HG03342 (cell line): ENCODE results near the gene IL1RL2.

Source experiments
- ATAC-seq: cut with Tn5 transposase; IDR thresholded peaks from one replicate; pipeline ENCODE4 v1.9.1; 2021; ENCODE audit warnings: mild to moderate bottlenecking, moderate library complexity; ENCODE audit not compliant: unreplicated experiment

IL1RL2 gene

GRCh38 chr2:102262216-102263129, 75.7 kb downstream of the IL1RL2 start:
- ATAC-seq = no peak

- ATAC-seq = no peak
Observed at GRCh38 chr2:102264952-102265351, 78.1 kb downstream of the IL1RL2 start.

GRCh38 chr2:102266204-102266603, 79.4 kb downstream of the IL1RL2 start:
- no peak for ATAC-seq

- no peak for ATAC-seq
Observed at GRCh38 chr2:102267774-102268173, 81.0 kb downstream of the IL1RL2 start.

GRCh38 chr2:102268510-102269199, 81.8 kb downstream of the IL1RL2 start:
- ATAC-seq = no peak

- no peak for ATAC-seq
Observed at GRCh38 chr2:102269200-102269524, 82.3 kb downstream of the IL1RL2 start.

- no peak for ATAC-seq
Observed at GRCh38 chr2:102271844-102272243, 85.0 kb downstream of the IL1RL2 start.

- ATAC-seq = no peak
Observed at GRCh38 chr2:102273619-102274211, 86.9 kb downstream of the IL1RL2 start.

GRCh38 chr2:102276549-102277201, 89.9 kb downstream of the IL1RL2 start:
- no peak for ATAC-seq

- ATAC-seq = no peak
Observed at GRCh38 chr2:102277202-102277700, 90.4 kb downstream of the IL1RL2 start.

GRCh38 chr2:102278720-102279390, 92.0 kb downstream of the IL1RL2 start:
- no peak for ATAC-seq

- ATAC-seq = no peak
Observed at GRCh38 chr2:102279391-102279735, 92.5 kb downstream of the IL1RL2 start.

GRCh38 chr2:102282678-102283091, 95.9 kb downstream of the IL1RL2 start:
- no peak for ATAC-seq

GRCh38 chr2:102283996-102284395, 97.2 kb downstream of the IL1RL2 start:
- ATAC-seq = no peak

- ATAC-seq = no peak
Observed at GRCh38 chr2:102284611-102285010, 97.8 kb downstream of the IL1RL2 start.

- no peak for ATAC-seq
Observed at GRCh38 chr2:102285368-102285767, 98.5 kb downstream of the IL1RL2 start.

- ATAC-seq = no peak
Observed at GRCh38 chr2:102286041-102286440, 99.2 kb downstream of the IL1RL2 start.

- no peak for ATAC-seq
Observed at GRCh38 chr2:102289129-102289528, 102.3 kb downstream of the IL1RL2 start.
